GM23338 (cell line): ENCODE measurements around the gene CCR6. TPM values are rescaled to one million over a fixed set of nuclear protein-coding genes. Genes with fewer than 3 reads are reported as not detected.

Experiments used
- ATAC-seq: fragments of 200-7000 bp; cut with Tn5 transposase; 3 replicates; pipeline ENCODE4 v1.9.1; 2020
- DNase-seq: peaks from one replicate; pipeline ENCODE4 v3.0.0-alpha.2; 2015; ENCODE audit warnings: low spot score
- H2AFZ ChIP-seq: fragments of 200-600 bp; sonication (generic); 2 replicates; pipeline ENCODE4 v1.8.0; 2016; ENCODE audit warnings: antibody characterized with exemption, mild to moderate bottlenecking, moderate library complexity
- H3F3A ChIP-seq: fragments of 200-600 bp; sonication (generic); replicated peaks from 2 replicates; pipeline ENCODE4 v1.8.0; 2017; ENCODE audit warnings: antibody characterized with exemption, mixed run types, low read depth
- H3K27ac ChIP-seq: fragments of 200-600 bp; sonication (generic); 2 replicates; pipeline ENCODE4 v1.6.1; 2016; ENCODE audit warnings: low read depth
- H3K27me3 ChIP-seq: fragments of 200-600 bp; sonication (generic); 2 replicates; pipeline ENCODE4 v1.8.0; 2016; ENCODE audit warnings: mild to moderate bottlenecking, mixed run types, moderate library complexity; ENCODE audit not compliant: insufficient read depth
- H3K36me3 ChIP-seq: fragments of 200-600 bp; sonication (generic); 2 replicates; pipeline ENCODE4 v1.8.0; 2016; ENCODE audit warnings: mild to moderate bottlenecking; ENCODE audit not compliant: insufficient read depth
- H3K4me1 ChIP-seq: fragments of 200-600 bp; sonication (generic); 2 replicates; pipeline ENCODE4 v1.8.0; 2016; ENCODE audit warnings: mild to moderate bottlenecking, moderate library complexity; ENCODE audit not compliant: insufficient read depth
- H3K4me2 ChIP-seq: fragments of 200-600 bp; sonication (generic); 2 replicates; pipeline ENCODE4 v1.7.1; 2017; ENCODE audit warnings: mixed run types
- H3K4me3 ChIP-seq: fragments of 200-600 bp; sonication (generic); 2 replicates; pipeline ENCODE4 v1.6.1; 2016; ENCODE audit warnings: mixed run types
- H3K79me2 ChIP-seq: fragments of 200-600 bp; sonication (generic); replicated peaks from 2 replicates; pipeline ENCODE4 v1.8.0; 2017; ENCODE audit warnings: mild to moderate bottlenecking; ENCODE audit not compliant: insufficient read depth
- H3K9me2 ChIP-seq: fragments of 200-600 bp; sonication (generic); 2 replicates; pipeline ENCODE4 v1.8.0; 2017; ENCODE audit not compliant: insufficient read depth
- H4K20me1 ChIP-seq: fragments of 200-600 bp; sonication (generic); replicated peaks from 2 replicates; pipeline ENCODE4 v1.8.0; 2017; ENCODE audit warnings: mild to moderate bottlenecking; ENCODE audit not compliant: insufficient read depth
- H3K27ac Mint-ChIP-seq: 2 replicates; pipeline ENCODE4 v1.8.0; 2020; ENCODE audit warnings: inconsistent platforms, mild to moderate bottlenecking, moderate library complexity, mixed read lengths
- H3K27me3 Mint-ChIP-seq: 3 replicates; pipeline ENCODE4 v1.8.0; 2022; ENCODE audit warnings: low read depth, mild to moderate bottlenecking, moderate library complexity, mixed read lengths, inconsistent platforms; ENCODE audit not compliant: insufficient read depth, poor library complexity
- H3K36me3 Mint-ChIP-seq: 3 replicates; pipeline ENCODE4 v1.8.0; 2021; ENCODE audit warnings: low read depth, mild to moderate bottlenecking, inconsistent platforms, moderate library complexity, mixed read lengths
- H3K4me1 Mint-ChIP-seq: 3 replicates; pipeline ENCODE4 v1.8.0; 2020; ENCODE audit warnings: mild to moderate bottlenecking, inconsistent platforms, mixed read lengths
- H3K4me3 Mint-ChIP-seq: 3 replicates; pipeline ENCODE4 v1.8.0; 2021; ENCODE audit warnings: moderate library complexity, mild to moderate bottlenecking, inconsistent platforms, mixed read lengths
- H3K9me3 Mint-ChIP-seq: 3 replicates; pipeline ENCODE4 v1.8.0; 2020; ENCODE audit warnings: moderate library complexity, mild to moderate bottlenecking, inconsistent platforms, mixed read lengths
- CREB1 ChIP-seq: fragments of 250-450 bp; sonication (Bioruptor Pico); IDR thresholded peaks from 2 replicates; pipeline ENCODE4 v1.5.0; 2020; ENCODE audit warnings: low read depth, mild to moderate bottlenecking, moderate library complexity
- CTCF ChIP-seq, 2 experiments: fragments of 200-600 bp in 1 of 2; sonication (generic) in 1 of 2; conservative IDR thresholded peaks; 2 replicates each; pipeline versions ENCODE4 v1.5.1 to v1.6.1; 2016 to 2017; ENCODE audit warnings: antibody characterized with exemption in 2 of 2, low read depth in 2 of 2, mild to moderate bottlenecking in 2 of 2, moderate library complexity in 1 of 2
- ETS1 ChIP-seq: IDR thresholded peaks from 2 replicates; pipeline ENCODE4 v1.6.1; 2016; ENCODE audit warnings: antibody characterized with exemption
- EZH2 ChIP-seq: fragments of 200-600 bp; sonication (generic); IDR thresholded peaks from one replicate; pipeline ENCODE4 v1.8.0; 2017; ENCODE audit warnings: antibody characterized with exemption, mild to moderate bottlenecking, low read depth; ENCODE audit not compliant: unreplicated experiment
- EZH2phosphoT487 ChIP-seq: fragments of 200-600 bp; sonication (generic); IDR thresholded peaks from one replicate; pipeline ENCODE4 v1.8.1; 2018; ENCODE audit warnings: antibody characterized with exemption; ENCODE audit not compliant: unreplicated experiment
- JUNB ChIP-seq: IDR thresholded peaks from one replicate; pipeline ENCODE4 v1.6.1; 2016; ENCODE audit warnings: antibody characterized with exemption; ENCODE audit not compliant: unreplicated experiment
- POLR2AphosphoS5 ChIP-seq: IDR thresholded peaks from 2 replicates; pipeline ENCODE4 v1.6.1; 2016; ENCODE audit warnings: antibody characterized with exemption, low read depth
- REST ChIP-seq: IDR thresholded peaks from one replicate; pipeline ENCODE4 v1.6.1; 2018; ENCODE audit warnings: antibody characterized with exemption; ENCODE audit not compliant: unreplicated experiment
- STAT1 ChIP-seq: IDR thresholded peaks from one replicate; pipeline ENCODE4 v1.6.1; 2016; ENCODE audit warnings: antibody characterized with exemption; ENCODE audit not compliant: unreplicated experiment
- ZNF114 ChIP-seq: fragments of 250-450 bp; sonication (Bioruptor Pico); IDR thresholded peaks from 2 replicates; pipeline ENCODE4 v1.5.0; 2020; ENCODE audit warnings: mild to moderate bottlenecking, moderate library complexity
- ZNF331 ChIP-seq: fragments of 250-450 bp; sonication (Bioruptor Pico); IDR thresholded peaks from 2 replicates; pipeline ENCODE4 v1.5.0; 2020; ENCODE audit warnings: low read depth, mild to moderate bottlenecking, moderate library complexity
- ZNF462 ChIP-seq: fragments of 250-450 bp; sonication (Bioruptor Pico); IDR thresholded peaks from 2 replicates; pipeline ENCODE4 v1.5.0; 2020; ENCODE audit warnings: mild to moderate bottlenecking, moderate library complexity
- polyA plus RNA-seq: library from polyadenylated mRNA; unstranded; fragments of >200 nt; fragmentation: Nextera tagmentation; extraction: Ambion mirVana; gene quantifications from 2 replicates; pipeline ENCODE4 v1.2.1, GENCODE V29; 2016
- total RNA-seq: library from RNA; depleted of rRNA; stranded (reverse); fragments of >200 nt; shearing (Covaris generic); gene quantifications from 2 replicates; pipeline ENCODE4 v1.2.3, GENCODE V29; 2014

CCR6 gene
- total and polyA plus RNA-seq, 2 experiments from 2014 or later = not detected

- TF ChIP-seq ZNF462 (no peak), JUNB (no peak), ETS1 (no peak), POLR2AphosphoS5 (no peak), STAT1 (no peak)
Measured at GRCh38 chr6:167111597-167111996, 11.3 kb upstream of the CCR6 start (continued).

GRCh38 chr6:167112421-167112820 is 10.5 kb upstream of the CCR6 start:
- Histone ChIP-seq H3K27me3 (no peaks in the 10 kb centered on the region), H3F3A (no peaks in the 10 kb centered on the region), H3K4me3 (no peak overlapping the region), H2AFZ (no peak overlapping the region), H3K79me2 (no peaks in the 10 kb centered on the region), H3K27ac (no peak overlapping the region), H4K20me1 (no peaks in the 10 kb centered on the region), H3K4me2 (no peak overlapping the region), H3K9me2 (no peaks in the 10 kb centered on the region), H3K36me3 (no peaks in the 10 kb centered on the region), H3K4me1 (no peaks in the 10 kb centered on the region; the same call in 1 of the 2 replicates)
- no peak overlapping the region for H3K27ac Mint-ChIP-seq
- DNase-seq (no peak), ATAC-seq (no peak)
- H3K27me3 Mint-ChIP-seq = peaks cover 4% of the 10 kb centered on the region
- no peaks in the 10 kb centered on the region for H3K36me3 Mint-ChIP-seq
- H3K4me1 Mint-ChIP-seq = peaks cover 14% of the 10 kb centered on the region
- H3K9me3 Mint-ChIP-seq = no peaks in the 10 kb centered on the region
- no peak overlapping the region for H3K4me3 Mint-ChIP-seq
- TF ChIP-seq CREB1 (CRISPR knock-in tag) (no peak), ETS1 (no peak), ZNF331 (CRISPR knock-in tag) (no peak), EZH2phosphoT487 (no peak), CTCF (conservative IDR thresholded peaks at IDR 0.05; ENCODE audit: low read depth in 2 of 2) (no peak), POLR2AphosphoS5 (no peak), JUNB (no peak), REST (no peak), ZNF114 (no peak), EZH2 (no peak)
